Stimulated activated CD4-positive, alpha-beta T cell treated with anti-CD3 and anti-CD28 coated beads, Interleukin-12 subunit alpha, Interleukin-12 subunit beta, amount 100 ng/mL, for 24 hours (primary cell): Measurements from ENCODE around the gene DNAAF3.
"Not testable (repeated sequence)": the region's sequence is repeated elsewhere in the genome, so short reads cannot be mapped to it uniquely, and the experiment has no call there.

Source experiments
- DNase-seq, 2 experiments: peaks; one replicate each; pipeline ENCODE4 v3.0.0-alpha.2; 2020; ENCODE audit warnings: low read depth in 2 of 2

DNAAF3 gene

DNA sequence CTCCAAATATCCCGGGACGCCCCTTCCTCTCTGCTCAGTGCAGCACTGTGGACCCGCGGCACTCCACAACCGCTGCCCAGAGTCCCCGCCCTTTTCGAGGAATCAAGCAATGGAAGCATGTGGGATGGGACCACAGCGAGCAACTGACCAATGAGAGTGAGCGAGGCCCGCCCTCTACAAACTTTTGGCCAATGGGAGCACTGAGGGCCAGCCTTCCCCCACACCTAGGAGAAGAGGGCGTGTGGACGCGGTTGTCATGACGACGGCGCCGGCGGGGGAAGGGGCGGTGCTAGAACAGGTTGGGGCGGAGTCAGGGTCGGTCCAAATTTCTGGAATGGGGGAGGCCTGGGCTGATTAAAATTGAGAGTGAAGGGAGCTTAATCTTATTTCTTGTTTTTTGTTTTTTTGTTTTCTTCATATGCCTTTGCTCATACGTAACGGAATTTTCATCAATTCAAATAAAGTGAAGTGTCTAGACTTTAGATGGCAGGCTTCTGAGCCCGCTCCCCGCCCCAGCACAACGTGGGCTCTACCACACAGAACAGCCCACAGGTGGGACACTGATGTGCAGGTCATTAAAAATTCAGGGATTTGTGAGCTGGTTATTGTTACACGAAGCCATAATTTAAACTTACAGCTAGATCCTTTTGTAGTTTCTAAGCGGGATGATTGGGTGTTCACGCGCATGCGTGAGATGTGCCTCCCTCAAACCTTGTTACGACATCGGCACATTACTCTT is at the start of gene DNAAF3:
Gene DNAAF3, minus strand, starts transcription at position 84 of the 739 bp plus-strand sequence. CDS start 200 bp downstream, outside the sequence.
- DNase-seq = peak; percentile 59 to 77

DNA sequence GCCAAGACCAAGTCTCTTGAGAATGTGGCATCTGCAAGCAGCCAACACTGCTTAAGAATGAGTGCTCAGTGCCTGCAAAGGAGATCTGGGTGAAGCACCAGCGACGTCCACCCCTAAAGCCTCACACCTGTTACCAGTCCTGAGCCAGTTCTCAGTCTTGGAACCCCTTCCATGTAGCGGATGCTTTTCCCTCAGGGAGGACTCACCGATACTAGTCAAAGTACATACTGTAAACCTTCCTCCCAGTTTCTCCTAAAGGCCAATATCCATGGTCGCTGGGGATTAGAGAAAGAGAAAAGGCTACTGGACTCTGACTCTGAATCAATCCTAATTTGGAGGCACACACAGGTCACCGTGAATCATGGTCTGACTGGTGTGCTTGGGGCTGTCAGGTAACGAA is 47.1 kb upstream of the DNAAF3 start:
- no peak for DNase-seq

DNA sequence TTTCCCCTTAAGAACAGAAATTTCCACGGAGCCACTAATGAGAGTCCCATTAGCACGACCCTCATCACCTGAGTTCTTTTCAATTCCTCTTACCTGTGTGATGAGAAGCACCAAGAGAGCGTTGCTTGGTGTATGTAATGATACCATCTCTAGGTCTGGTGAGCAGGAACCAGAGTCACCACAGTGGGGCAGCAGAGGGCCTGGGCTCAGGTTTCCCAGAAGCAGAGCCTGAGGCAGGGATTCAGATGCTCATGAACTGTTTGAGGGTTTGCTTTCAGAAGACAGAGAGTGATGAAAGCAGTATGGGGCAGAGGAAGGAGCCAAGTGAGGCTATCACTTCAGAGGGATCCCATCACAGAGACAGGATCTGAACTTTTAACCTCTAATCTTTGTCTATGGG is 46.0 kb upstream of the DNAAF3 start:
- DNase-seq = peak in 1 of 2 experiments; percentile 57

GRCh38 chr19:55209693-55210472 is 43.5 kb upstream of the DNAAF3 start:
- no peak for DNase-seq

- DNase-seq = no peak
Measured at GRCh38 chr19:55208880-55209692, 42.7 kb upstream of the DNAAF3 start, which contains the start of gene PTPRH. PTPRH (minus strand) TSS chr19:55209501; CDS start chr19:55209433, 68 bp downstream.

- DNase-seq = peak in 1 of 2 experiments; percentile 54
Measured at GRCh38 chr19:55206664-55207500, 40.5 kb upstream of the DNAAF3 start.

- not testable (repeated sequence) for DNase-seq
Measured at GRCh38 chr19:55202199-55202598, 35.8 kb upstream of the DNAAF3 start.

- no peak for DNase-seq
Measured at GRCh38 chr19:55199620-55200204, 33.3 kb upstream of the DNAAF3 start.

DNA sequence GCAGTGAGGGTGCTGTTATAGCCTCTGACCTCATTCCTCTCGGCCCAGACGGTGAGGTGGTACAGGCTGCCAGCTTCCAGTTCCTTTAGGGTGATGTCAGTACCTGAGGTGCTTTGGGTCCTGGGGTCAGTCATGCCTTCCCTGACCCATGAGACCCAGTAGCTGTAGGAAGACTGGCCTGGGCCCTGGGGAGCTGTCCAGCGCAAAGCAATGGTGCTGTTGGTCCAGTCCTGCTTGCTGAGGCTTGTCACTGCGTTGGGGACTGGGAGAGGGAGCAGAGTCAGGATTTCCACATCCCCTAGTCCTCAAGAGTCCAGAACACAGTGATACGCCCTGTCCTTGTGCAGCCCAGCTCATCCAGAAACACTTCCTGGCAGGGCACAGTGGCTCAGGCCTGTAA is 32.2 kb upstream of the DNAAF3 start:
- DNase-seq = no peak

DNA sequence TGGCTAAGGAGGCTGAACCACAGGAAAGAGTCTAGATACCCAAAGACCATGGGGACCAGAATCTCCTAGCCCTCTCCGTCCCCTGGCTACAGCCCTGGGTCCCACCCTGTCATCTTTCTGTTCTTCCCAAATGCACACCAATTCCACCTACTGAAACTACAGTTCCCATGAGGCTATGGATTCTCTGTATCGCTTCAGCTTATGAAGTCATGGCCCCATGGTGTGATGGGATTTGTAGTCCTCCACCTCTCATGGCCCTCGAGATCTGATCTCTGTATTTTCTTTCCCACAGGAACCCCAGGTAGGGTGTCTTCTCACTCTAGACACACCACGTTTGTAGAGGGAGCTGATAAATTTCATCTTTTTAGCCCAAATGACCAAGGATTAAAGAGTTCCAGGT is 31.1 kb upstream of the DNAAF3 start:
- no peak for DNase-seq

GRCh38 chr19:55196803-55197202 is 30.4 kb upstream of the DNAAF3 start:
- DNase-seq = no peak

DNA sequence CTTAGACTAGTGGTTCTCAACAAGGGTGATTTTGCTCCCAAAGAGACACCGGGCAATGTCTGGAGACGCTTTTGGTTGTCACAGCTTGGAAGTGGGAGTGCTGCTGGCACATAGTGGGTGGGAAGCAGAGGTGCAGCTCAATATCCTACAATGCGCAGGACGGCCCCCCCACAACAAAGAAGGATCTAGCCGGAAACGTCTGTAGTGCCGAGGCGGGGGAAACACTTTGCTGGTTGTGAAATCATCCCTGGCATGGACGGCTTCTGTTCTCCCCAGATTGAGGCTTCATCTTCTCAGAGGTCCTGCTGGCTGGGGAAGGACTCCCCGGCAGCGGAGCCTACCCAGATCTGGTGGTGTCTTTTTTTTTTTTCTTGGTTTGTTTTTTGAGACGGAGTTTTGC is 27.1 kb upstream of the DNAAF3 start:
- DNase-seq = no peak

GRCh38 chr19:55189403-55189835 is 23.0 kb upstream of the DNAAF3 start:
- no peak for DNase-seq

DNA sequence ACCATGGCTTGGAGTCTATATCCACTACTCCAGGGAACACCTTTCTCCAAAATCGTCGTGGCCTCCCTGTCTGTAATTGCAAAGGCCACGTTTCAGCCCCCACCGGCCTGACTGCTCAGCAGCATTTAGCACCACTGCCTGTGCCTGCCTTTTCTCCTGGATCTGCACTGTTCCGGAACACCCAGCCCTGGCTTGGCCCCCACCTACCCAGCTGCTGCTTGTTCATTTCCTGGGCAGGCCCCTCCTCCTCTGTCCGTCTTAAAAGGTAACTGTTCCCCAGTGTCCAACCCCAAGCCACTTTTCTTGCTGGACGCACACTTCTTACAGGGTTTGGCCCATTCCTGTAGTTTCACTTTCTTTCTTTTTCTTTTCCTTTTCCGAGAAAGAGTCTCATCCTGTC is 22.2 kb upstream of the DNAAF3 start:
- DNase-seq = no peak

- DNase-seq = no peak
Measured at GRCh38 chr19:55186080-55186479, 19.7 kb upstream of the DNAAF3 start.

- DNase-seq = no peak
Measured at GRCh38 chr19:55181740-55182139, 15.3 kb upstream of the DNAAF3 start.

GRCh38 chr19:55179606-55180484 is 13.4 kb upstream of the DNAAF3 start, which contains the start of gene SYT5:
SYT5 (minus strand) TSS chr19:55180289; CDS start chr19:55179041, 1,248 bp downstream.
- peak in 1 of 2 experiments; percentile 52 for DNase-seq

DNA sequence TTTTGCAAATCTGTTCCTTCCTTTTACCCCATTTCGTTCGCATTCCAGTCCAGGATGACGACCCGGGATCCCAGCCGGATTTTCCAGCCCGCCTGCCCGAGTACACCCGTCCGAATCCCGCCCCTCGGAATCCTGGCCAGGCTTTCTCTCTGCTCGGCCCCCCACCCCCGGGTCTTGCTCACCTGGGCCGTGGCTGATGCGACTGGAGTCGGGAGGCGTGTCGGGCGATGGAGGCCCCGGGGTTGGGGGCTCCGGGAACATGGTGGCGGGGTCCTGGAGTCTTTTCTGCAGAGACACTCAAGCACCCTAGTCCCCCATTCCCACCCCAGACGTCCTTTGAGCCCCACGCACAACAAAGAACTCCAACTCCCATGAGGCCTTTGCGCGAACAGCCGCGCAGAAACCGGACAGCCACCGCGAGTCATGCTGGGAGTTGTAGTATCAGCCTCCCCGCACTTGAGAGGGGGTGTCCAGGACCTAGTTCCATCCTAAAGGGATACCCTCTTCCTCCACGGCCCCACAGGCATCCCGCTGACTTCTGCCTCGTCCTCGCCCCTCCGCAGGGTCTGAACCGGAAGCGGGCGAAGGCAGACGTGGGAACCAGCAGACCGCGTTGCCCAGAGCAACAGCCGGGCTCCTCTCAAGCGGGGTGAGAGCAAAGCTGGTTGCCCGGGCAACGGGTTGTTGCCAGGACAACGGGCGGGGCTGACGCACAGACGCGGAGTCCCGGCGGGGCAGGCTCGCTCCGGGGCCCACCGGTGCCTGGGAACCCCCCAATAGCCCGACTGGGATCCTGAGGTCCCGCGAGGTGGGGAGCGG is 12.6 kb upstream of the DNAAF3 start:
- peak; percentile 74 to 79 for DNase-seq

GRCh38 chr19:55176076-55176475 is 9.7 kb upstream of the DNAAF3 start:
- DNase-seq = no peak
